IPS-18c (cell line): Measurements from ENCODE around the gene RAI2.

Experiments
- H3K4me3 ChIP-seq: 2 replicates; pipeline ENCODE4 v1.7.0; 2013; ENCODE audit warnings: low read depth, mild to moderate bottlenecking, low read length, moderate library complexity; ENCODE audit not compliant: insufficient read depth
- H3K9me3 ChIP-seq: one replicate; pipeline ENCODE4 v1.6.1; 2013; ENCODE audit warnings: mild to moderate bottlenecking, low read length, moderate library complexity; ENCODE audit not compliant: control insufficient read depth, insufficient read depth

The RAI2 gene

GRCh38 chrX:17860811-17861488 is at the start of gene RAI2:
Gene RAI2, minus strand, starts transcription at chrX:17861298. Its CDS starts 59,288 bp downstream, at chrX:17802010.
- peak within 1 kb of the TSS; percentile 52 for H3K4me3 ChIP-seq

DNA sequence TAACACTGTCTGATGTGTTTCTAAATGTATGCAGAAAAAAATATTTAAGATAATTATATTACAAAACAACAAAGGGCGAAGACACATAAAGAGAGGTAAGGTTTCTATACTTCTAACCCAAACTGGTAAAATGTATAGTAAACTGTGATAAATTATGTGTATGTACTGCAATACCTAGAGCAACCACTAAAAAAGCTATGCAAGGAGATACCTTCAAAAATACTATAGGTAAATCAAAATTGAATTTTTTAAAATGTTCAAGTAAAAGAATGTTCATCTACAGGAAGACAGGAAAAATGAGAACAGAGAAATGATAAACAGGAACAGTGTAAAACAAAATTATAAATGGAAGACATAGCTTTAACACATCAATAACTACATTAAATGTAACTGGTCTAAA is 27.3 kb upstream of the RAI2 start:
- Histone ChIP-seq H3K4me3 (no peak overlapping the region), H3K9me3 (no peaks in the 10 kb centered on the region)

More at GRCh38 chrX:17860811-17861488, at the start of gene RAI2:
- peaks cover 4% of the 10 kb centered on the region for H3K9me3 ChIP-seq

DNA sequence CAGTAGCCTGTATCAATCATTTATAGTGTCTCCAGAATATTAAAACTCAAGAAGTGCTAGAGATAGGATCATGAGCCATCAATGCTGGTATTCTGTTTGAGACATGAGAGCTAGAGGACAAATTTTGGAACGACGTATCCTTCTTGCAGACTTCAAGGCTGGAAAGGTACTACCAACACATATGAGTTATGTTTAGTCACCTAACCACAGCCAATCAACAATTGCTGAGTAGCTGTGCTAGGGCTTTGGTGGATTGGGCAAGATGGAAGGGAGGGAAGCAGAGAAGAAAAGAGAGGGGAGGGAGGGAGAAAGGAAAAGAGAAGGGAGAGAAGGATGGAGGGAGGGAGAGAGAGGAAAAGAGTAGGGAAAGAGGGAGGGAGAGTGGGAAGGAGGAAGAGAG is 21.6 kb upstream of the RAI2 start:
- peaks cover 5% of the 10 kb centered on the region for H3K9me3 ChIP-seq
- H3K4me3 ChIP-seq: no peak overlapping the region

DNA sequence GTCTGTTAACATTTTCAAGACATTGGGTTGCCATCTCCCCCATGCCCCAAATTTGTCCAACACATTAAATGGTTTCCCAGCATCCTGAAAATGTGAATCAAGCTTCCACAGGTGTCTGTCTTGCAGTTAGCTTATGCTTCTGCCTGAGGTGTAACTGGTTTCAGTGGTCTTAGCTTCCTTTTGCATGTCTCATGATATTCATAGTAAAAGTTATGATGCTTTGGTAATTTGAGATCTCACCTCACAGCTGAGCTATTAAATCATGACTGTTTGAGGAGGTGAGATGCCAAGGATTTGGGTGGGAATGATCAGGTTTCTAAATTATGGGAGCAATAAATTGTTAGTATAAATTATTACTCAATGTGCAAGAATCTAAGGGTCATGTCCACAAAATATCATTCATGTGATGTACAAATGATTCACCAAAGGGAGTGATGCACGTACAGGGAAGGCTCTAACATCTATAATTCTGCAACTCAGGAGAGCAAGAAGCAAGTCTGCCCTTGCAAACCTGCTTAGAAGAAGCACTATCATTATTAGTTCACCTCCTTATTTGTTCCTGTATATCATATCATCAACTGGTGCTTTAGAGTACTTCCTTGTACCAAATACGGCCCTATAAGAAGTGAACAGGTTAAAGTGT is 17.1 kb upstream of the RAI2 start:
- peaks cover 5% of the 10 kb centered on the region for H3K9me3 ChIP-seq
- no peak overlapping the region for H3K4me3 ChIP-seq

- peaks cover 5% of the 10 kb centered on the region for H3K9me3 ChIP-seq
- H3K4me3 ChIP-seq: no peak overlapping the region
These were observed 15.0 kb upstream of the RAI2 start for GRCh38 chrX:17876135-17876534.

- no peaks in the 10 kb centered on the region for H3K9me3 ChIP-seq
- no peak overlapping the region for H3K4me3 ChIP-seq
These were observed 8.5 kb upstream of the RAI2 start for GRCh38 chrX:17869580-17869979.

- Histone ChIP-seq H3K9me3 (peaks cover 4% of the 10 kb centered on the region), H3K4me3 (peak overlapping the region; percentile 24; the same call in 1 of the 2 replicates)
These were observed 452 bp upstream of the RAI2 start for GRCh38 chrX:17861489-17862011.

GRCh38 chrX:17860179-17860780 is 818 bp downstream of the RAI2 start:
- Histone ChIP-seq H3K4me3 (peak overlapping the region; percentile 52), H3K9me3 (peaks cover 4% of the 10 kb centered on the region)

GRCh38 chrX:17859609-17860178 is 1.4 kb downstream of the RAI2 start:
- Histone ChIP-seq H3K4me3 (peak overlapping the region; percentile 52), H3K9me3 (peaks cover 4% of the 10 kb centered on the region)

GRCh38 chrX:17854531-17854930 is 6.6 kb downstream of the RAI2 start:
- H3K9me3 ChIP-seq: peaks cover 6% of the 10 kb centered on the region
- H3K4me3 ChIP-seq: no peak overlapping the region

DNA sequence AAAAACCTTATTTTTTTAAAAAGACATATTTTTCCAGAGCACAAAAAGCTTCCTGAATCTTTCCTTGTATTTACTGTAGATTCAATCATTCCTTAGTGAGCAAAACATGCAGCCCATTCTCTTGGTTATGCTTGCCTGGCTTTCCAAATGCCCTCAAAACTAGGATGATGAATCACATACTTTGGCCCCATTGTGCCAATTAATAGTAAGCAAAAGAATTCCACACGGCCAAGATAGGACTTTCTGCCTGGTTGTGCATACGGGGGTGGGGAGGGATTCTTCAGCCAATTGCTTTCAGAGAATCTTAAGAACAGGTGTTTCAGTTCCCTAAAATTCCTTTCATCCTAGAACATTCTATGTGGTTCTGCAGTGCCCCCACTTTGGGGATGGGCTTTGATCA is 7.0 kb downstream of the RAI2 start:
- H3K9me3 ChIP-seq: peaks cover 6% of the 10 kb centered on the region
- H3K4me3 ChIP-seq: no peak overlapping the region

GRCh38 chrX:17851874-17852273 is 9.2 kb downstream of the RAI2 start:
- no peak overlapping the region for H3K4me3 ChIP-seq
- H3K9me3 ChIP-seq: peaks cover 2% of the 10 kb centered on the region

DNA sequence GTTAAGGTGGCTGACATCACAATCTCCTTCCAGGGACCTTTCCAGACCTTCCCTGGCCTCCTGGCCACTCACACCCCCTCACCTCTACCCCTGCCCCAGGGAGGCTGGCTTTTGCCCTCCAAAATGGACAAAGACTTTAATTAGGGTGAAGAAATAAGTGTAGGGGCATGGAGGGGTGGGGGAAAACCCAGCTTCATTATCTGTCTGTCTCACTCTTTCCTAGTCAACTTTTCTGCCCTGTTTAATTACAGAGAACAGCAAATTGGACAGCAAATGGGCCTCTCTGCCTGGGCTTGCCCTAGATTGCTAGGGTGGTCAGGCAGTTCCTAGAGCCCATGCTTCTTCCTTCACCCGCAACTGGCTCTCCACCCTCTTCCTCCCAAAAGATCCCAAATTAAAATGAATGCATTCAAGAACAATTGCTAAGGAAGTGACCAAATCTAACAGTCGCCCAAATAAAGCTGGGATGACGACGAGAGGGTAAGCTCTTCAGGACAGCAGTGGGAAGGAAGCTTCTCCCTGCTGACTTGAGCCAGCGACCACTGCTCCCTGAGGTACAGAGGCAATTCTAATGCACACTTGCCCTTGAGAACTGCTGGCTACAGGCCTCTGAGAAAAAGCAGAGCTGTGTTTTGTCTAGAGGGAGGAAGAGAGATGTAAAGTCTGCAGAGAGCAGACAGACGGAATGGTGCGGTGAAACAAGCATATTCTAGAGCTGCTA is 12.4 kb downstream of the RAI2 start:
- H3K9me3 ChIP-seq: peaks cover 2% of the 10 kb centered on the region

DNA sequence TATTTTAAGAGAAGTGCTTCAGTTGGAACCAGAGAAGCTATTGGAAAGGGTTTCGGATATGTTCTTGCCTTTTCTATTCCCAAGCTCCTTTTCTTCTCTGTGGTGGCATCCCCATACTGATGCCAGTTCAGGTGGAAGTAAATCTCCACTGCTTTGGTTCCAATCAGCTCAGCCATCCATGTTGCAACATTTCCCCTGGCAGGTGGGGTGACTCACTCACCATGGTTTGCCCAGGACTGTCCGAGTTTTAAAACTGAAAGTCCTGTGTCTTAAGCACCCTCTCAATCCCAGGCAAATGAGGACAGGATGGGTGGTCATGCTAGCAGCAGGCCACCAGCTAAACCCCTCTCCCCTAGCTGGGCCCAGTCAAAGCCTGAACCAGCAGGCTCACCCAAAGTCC is 15.1 kb downstream of the RAI2 start:
- Histone ChIP-seq H3K4me3 (no peak overlapping the region), H3K9me3 (peaks cover 1% of the 10 kb centered on the region)

More for the DNA sequence above, 12.4 kb downstream of the RAI2 start:
- H3K4me3 ChIP-seq: no peak overlapping the region

GRCh38 chrX:17844236-17844635 is 16.9 kb downstream of the RAI2 start:
- H3K9me3 ChIP-seq: no peaks in the 10 kb centered on the region
- H3K4me3 ChIP-seq: no peak overlapping the region

DNA sequence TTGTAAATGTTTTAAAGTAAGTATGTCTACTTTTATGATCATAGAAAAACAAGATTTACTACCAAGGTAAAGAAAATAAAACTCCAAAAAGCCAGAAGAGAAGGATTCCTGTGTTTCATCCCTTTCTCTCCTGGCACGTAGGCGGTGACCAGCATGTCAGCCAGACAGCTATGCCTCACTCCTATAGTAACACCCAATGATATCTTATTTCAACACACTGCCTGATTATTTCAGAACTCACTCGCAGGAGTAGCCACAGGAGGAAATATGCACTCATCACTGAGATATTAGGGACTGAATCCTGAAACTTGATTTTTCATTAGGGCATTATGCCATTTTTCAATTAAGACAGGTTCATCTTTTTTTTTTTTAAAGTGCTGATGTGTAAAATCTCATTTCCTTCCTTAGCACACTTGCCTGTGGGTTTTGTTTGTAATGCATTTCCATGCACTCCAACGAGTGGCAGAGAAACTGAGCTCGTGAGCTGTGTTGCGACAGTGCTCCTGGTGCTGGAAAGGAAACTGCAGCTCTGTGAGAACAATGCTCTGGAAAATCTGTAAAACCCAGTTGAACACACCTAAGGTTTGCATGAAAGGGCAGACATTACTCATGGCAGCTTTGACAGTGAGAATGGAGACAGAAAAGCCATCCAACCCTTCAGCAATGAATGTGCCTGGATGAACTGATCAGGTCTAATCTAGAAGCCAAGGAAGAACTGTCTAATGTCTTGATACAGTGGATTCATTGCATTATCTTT is 18.2 kb downstream of the RAI2 start:
- Histone ChIP-seq H3K4me3 (no peak overlapping the region), H3K9me3 (no peaks in the 10 kb centered on the region)

- H3K4me3 ChIP-seq: no peak overlapping the region
- H3K9me3 ChIP-seq: no peaks in the 10 kb centered on the region
These were observed 21.8 kb downstream of the RAI2 start for GRCh38 chrX:17839269-17839668.
